NCI-H1092 treated with DMSO at 0.1 percent for 48 hours (cell line): ENCODE measurements around the gene RRP1.
"Not testable (repeated sequence)": the region's sequence is repeated elsewhere in the genome, so short reads cannot be mapped to it uniquely, and the experiment has no call there.

Source experiments
- DNase-seq: peaks from one replicate; lab custom pipeline; 2025; lab: John Stamatoyannopoulos, UW

The RRP1 gene

DNA sequence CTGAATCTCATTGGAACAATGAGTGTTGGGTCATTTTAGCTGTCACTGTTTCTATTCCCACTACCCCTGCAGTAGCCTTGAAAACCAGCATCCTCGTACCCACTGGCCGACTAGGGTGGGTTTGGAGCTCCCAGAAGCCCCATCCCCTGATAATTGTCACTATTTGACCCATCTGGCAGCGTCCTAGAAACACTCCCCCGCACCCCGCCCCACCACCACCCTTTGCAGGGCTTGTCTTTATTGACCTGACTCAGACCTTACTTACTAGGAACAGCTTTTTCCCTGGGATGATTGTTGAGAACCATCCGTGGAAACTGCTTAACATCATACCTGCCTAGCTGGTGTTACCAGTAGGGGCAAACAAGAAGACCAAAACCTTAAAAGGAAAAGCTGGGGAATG is 47.2 kb downstream of the RRP1 start:
- DNase-seq = no peak

DNA sequence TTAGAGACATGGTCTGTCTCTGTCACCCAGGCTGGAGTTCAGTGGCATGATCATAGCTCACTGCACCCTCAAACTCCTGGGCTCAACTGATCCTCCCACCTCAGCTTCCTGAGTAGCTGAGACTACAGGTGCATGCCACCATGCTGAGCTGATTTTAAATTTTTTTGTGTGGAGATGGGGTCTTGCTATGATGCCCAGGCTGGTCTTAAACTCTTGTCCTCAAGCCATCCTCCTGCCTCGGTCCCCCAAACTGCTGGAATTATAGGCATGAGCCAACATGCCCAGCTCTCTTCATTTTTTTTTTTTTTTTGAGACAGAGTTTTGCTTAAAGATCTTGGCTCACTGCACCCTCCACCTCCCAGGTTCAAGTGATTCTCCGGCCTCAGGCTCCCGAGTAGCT is 50.9 kb downstream of the RRP1 start:
- DNase-seq = no peak

DNA sequence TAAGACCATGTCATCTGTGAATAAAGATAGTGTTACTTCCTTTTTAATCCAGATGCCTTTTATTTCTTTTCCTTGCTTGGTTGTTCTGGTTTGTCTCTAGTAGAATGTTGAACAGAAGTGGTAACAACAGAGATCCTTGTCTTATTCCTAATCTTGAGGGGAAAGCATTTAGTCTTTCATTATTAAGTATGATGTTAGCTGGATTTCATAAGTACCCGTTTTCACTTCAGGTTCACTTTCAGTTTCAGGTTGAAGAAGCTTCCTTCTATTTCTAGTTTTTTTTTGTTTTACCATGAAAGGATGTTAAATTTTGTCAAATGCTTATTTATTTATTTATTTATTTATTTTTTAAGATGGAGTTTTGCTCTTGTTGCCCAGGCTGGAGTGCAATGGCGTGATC is 53.4 kb downstream of the RRP1 start:
- no peak for DNase-seq

DNA sequence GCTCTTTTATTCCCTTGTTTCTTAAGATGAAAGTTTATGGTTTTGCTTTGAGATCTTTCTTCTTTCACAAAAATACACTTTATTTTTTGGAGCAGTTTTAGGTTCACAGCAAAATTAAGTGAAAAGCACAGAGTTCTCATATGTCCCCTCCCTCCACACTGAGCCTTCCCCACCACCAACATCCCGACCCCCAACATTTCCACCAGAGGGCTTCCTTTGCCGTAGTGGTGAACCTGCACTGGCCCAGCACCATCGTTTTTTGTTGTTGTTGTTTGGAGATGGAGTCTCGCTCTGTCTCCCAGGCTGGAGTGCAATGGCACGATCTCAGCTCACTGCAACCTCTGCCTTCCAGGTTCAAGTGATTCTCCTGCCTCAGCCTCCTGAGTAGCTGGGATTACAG is 55.5 kb downstream of the RRP1 start:
- not testable (repeated sequence) for DNase-seq

DNA sequence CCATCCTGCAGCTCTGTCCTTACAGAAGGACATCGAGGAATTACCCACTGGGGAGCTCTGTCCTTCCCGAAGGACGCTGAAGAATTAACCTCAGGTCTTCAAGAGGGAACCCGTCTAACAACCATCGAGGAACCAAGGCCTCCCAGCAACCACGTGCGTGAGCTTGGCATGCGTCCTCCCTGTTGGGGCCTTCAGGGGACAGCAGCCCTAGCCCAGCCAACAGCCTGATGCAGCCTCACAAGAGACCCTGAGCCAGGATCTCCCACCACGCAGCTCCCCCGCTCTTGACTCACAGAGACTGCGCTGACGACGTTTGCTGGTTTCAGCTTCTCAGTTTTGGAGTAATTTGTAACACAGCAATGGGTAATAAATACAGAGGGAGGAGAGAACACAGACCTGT is 56.0 kb downstream of the RRP1 start:
- no peak for DNase-seq

DNA sequence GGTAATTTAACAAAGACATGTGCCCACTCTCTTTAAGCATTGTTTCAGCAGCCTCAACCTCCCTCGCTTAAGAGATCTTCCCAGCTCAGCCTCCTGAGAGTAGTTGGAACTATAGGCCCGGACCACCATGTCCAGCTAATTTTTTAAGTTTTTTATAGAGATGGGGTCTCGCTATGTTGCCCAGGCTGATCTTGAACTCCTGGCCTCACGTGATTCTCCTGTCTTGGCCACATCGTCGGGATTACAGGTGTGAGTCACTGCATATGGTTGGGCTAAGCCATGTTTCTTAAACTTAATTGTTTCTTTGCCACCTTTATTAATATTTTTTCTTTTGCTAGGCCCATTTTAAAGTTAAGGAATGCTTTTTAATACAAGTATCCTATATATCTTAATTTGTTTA is 57.1 kb downstream of the RRP1 start:
- no peak for DNase-seq

DNA sequence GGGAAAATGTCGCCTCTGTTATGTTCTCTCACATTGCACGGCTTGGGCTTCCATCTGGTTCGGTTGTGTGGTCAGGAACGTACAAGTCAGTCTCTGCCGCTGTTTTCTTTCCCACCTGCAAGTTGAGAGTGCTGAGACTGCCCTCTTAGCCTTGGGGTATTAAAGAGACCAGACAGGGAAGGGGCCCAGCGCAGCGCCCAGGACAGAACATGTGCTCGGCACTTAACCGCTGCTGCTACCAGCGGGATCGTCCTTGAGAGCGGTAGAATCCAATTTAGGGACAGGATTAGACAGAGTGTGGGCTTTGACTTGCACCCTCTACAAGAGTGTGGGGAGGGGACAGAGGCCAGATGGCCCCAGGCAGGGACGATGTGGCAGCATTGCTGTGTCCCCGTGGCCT is 57.9 kb downstream of the RRP1 start:
- DNase-seq = no peak

DNA sequence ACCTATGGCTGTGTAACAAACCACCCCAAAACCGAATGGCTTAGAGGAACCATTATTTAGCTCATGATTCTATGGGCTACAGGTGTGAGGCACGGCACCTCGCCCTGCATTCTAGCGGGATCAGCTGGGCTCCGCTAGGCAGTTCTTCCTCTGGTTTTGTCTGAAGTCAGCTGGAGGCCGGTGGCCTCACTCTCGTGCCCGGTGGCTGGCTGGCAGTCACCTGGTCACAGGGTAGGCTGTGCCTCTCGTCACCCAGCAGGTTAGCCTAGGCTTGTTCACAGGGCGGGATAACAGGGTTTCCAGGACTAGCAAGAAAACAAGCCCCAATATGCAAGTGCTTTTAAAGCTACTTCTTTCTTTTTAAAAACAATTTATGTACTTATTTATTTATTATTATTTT is 59.4 kb downstream of the RRP1 start:
- DNase-seq = no peak

DNA sequence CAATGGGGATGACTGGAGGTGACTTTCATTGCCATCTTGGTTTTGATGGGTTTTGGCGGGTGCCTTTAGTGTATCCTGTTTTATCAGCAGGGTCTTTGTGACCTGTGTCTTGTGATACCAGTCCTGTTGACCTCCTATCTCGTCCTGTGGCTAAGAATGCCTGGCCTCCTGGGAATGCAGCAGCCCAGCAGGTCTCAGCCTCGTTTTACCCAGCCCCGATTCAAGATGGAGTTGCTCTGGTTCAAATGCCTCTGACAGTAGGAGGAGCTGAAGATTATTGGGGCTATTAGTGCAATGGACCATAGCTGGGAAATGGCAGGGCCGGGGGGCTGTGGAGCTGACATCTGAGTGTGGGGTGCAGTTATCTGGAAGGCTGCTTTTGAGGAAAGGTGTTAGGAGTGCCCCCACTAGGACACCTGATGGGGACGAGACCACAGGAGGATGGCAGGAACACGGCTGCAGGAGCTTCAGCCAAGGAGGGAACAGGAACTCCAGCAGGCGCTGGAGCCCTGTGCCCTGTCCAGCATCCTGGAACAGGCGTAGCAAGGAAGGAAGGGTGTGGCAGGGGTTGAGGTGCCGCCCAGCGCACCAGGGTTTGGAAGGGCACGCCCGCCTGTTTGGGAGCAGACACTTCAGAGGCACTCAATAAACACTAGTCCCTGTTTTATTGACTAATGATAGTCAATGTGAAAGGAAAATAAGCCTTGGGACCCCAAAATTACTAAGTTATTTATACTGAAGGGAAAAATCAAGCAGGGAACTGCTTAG is 60.3 kb downstream of the RRP1 start:
- DNase-seq = no peak

DNA sequence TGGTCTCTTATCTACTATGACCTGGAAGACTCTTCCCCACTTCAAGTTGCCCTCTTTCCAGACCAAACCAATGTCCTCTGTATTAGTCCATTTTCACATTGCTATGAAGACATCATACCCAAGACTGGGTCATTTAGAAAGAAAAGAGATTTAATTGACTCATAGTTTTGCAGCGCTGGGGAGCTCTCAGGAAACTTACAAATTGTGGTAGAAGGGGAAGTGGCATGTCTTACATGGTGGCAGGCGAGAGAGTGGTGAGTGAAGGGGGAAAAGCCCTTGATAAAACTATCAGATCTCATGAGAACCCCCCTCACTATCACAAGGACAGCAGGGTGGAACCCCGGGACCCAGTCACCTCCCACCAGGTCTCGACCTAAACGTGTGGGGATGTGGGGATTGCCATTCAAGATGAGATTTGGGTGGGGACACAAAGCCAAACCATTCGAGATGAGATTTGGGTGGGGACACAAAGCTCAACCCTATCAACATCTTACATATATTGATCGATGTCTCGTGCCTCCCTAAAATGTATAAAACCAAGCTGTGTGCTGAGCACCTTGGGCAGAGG is 61.4 kb downstream of the RRP1 start:
- no peak for DNase-seq

DNA sequence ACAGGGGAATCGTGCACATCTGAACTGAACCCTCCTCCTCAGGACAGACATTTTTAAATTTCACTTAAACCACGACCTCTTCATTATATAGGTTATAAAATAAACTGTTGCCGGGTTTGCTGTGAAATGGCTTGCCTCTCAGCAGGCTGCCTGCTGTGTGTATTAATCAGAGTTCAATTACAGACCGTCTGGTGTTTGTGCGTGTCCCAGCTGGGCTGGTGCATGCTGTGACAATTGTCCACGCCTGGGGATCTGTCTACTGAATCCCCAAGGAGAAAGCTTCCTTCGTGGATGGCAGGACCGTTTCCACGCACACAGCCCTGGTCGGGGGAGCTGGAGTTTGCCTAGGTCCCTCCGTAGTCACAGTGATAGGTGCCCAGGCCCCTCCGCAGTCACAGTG is 62.2 kb downstream of the RRP1 start:
- DNase-seq = no peak

DNA sequence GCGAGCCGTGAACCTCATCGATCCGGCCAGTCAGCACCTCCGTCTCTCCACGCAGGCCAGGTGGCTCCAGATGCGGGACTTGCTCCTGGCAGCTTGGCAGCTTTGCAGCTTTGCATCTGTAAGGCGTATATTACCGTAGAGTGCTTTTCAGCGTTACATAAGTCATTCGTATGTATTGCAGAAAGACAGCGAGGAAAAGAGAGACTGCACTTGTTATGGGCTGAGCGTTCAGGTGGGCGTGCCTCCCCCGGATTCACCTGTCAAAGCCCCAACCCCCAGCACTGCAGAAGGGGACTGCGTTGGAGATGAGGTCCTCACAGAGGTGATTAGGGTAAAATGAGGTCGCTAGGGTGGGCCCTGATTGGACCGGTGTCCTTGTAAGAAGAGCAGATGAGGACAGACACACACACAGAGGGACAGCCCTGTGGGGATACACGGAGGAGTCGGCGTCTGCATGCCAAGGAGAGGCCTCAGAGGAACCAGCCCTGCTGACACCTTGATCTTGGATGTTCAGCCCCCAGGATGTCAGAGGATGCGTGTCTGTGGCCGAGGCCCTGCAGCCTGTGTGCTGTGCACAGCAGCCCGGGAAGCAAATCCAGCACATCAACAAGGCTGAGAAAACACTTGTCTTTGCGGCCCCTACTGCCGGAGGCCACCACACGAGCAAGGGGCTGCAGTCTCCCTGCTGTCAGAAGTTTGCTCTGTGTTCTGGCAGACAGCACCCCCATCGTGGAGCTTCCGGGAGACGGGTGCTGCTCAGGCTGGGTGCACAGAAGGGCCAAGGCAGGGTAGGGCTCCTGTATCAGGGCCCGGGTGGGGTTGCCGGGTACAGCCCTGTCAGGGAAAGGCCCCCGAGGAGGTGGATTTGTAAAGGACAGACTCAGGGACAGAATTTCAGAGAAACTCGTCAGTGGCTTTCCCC is 64.7 kb downstream of the RRP1 start:
- DNase-seq = no peak
